Stimulated activated CD4-positive, alpha-beta T cell treated with anti-CD3 and anti-CD28 coated beads, TNF-alpha, amount 100 ng/mL, for 24 hours (primary cell): ENCODE measurements around the gene CLEC4G.
"Not testable (repeated sequence)": the region's sequence is repeated elsewhere in the genome, so short reads cannot be mapped to it uniquely, and the experiment has no call there.

ENCODE experiments used
- DNase-seq, 3 experiments: peaks; one replicate each; pipeline ENCODE4 v3.0.0-alpha.2; 2020; ENCODE audit warnings: low read depth in 3 of 3

Gene CLEC4G

GRCh38 chr19:7746903-7747884 lies 15.3 kb upstream of the CLEC4G start, which contains the start of gene CD209:
Gene CD209, minus strand, starts transcription at chr19:7747534. Its CDS starts 23 bp downstream, at chr19:7747511.
- no peak for DNase-seq

DNA sequence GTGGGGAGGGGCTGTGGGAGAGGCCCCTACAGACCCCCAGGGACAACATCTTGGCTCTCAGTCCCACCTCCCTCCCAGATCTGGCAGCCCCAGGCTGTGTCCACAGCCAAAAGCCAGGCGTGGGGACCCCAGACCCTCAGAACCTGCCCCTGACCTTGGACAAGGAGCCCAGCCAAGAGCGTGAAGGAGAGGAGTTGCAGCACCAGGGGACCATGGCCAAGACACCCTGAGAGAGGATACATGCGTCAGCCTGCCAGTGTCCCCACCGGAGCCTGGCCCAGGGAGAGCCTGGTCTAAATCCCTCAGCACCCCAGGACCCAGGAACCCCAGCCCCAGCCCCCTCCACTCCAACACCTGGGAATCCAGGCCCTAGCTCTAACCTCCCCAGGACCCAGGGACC lies 14.4 kb upstream of the CLEC4G start:
- not testable (repeated sequence) for DNase-seq

DNA sequence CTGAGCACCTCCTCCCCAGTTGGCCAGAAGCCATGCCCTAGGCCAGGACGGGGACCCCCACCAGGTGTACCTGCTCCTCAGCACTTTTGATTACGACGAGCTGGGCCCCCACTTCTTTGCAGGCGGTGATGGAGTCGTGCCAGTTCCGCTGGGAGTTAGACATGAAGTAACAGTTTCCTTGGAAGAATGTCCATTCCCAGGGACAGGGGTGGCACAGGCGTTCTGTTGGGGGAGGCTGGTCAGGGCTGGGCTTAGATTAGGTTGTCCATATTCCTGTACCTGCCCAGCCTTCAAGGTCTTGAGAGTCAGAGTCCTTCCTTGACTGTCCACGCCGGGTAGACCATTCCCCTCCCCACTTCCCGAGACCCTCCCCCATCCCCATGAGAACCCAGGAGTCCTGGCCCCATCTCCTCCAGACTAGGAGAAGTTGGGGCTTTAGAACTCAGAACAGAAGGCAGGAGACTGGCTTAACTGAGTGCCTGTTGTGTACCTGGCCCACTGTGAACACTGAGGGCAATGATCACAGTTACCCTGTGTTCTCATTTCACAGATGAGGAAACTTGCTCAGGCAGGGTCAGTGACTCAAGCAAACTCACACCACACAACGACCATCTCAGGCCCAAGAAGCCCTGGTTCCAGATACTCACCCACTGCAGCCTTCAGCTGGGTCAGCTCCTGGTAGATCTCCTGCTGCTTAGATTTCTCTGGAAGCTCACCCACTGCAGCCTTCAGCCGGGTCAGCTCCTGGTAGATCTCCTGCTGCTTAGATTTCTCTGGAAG lies 13.2 kb upstream of the CLEC4G start:
- no peak for DNase-seq

DNA sequence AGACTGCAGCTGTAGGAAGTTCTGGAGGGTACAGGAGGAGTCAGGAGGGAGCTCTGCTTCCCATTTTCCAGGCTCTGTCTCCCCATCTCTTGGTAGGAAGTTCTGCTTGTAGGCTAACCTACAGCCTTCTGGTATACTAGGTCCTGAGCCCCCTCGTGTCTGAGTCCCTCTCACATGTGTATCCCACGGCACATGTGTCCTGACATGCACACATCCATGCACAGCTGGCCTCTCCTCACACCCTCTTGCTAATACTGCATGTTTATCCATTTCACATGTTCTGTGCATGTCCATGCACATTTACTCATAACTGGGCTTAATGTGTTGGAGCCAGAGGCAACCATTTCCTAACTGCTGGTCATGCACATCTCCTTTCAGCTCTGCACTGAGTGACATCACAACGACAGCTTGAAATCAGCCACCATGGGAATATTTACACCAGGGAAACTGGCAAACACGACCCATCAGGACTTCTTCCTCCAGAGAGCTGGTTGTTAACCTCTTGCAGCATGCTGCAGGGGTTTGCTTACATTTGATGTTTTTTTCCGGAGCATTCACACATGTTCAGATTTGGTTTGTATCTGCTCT lies 12.4 kb upstream of the CLEC4G start:
- DNase-seq = no peak

DNA sequence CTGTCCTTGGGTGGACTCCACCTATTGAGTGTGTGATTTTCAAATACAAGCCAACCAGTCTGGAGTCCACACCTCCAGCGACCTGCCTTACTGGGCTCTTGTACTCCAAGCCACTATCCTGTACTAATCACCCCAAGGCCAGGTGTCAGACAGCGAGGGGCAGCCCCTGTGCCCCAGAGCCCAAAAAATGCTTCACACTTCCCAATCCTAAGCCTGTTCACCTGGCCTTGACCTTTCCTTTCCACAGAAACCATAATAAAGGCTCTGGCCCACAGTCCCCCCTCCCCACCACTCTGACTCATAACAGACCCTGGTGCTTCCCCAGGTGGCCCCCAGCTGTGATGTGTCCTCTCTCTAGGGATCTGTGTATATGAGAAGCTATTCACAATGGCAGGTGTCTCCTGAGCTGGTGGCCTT lies 11.5 kb upstream of the CLEC4G start:
- DNase-seq = no peak

DNA sequence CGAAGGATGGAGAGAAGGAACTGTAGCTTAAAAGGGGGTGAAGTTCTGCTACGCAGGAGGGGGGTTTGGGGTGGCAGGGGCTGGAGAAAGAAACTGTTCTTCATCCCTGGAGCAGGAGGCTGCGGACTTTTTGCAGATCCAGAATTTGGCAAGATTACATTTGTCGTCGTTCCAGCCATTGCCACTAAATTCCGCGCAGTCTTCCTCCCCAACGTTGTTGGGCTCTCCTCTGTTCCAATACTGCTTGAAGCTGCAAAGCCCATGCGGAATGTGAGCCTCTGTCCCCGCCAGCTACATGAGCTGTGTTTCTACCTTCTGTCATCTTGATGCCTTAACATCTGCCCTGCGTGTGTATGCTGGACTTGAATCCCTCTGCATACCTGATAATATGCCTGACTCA lies 11.1 kb upstream of the CLEC4G start:
- no peak for DNase-seq

- no peak for DNase-seq
These were observed 10.7 kb upstream of the CLEC4G start for GRCh38 chr19:7742575-7742974.

DNA sequence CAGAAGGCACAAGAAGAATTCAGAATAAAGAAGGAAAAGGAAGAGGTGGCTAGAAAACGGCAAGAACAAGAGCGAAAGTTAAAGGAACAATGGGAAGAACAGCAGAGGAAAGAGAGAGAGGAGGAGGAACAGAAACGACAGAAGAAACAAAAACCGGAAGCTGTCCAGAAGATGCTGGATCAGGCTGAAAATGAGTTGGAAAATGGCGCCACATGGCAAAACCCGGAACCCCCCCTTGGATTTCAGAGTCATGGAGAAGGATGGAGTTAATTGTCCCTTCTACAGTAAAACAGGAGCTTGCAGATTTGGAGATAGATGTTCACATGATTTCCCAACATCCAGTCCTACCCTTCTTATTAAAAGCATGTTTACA lies 8.8 kb upstream of the CLEC4G start:
- DNase-seq = no peak

GRCh38 chr19:7739801-7740681 lies 8.1 kb upstream of the CLEC4G start:
- DNase-seq = no peak

GRCh38 chr19:7739211-7739755 lies 7.4 kb upstream of the CLEC4G start:
- DNase-seq = no peak

- DNase-seq = peak; percentile 11 to 55 (median 31)
These were observed 6.1 kb upstream of the CLEC4G start for GRCh38 chr19:7738023-7738422.

DNA sequence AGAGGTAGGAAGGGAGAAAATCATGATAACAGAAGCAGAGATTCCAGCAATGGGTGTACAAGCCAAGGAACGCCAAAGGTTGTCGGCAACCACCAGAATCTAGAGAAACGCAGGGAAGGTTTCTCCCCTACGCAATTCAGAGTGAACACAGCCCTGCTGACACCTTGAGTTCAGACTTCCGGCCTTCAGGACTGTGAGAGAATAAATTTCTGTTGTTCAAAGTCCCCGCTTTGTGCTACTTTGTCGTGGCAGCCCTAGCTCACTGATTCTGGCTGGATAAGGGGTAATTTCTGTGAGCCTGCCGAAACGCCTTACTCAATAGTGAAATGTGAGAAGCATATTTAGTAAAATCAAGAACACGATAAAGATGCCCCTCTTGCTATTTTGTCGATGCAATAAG lies 5.3 kb upstream of the CLEC4G start:
- DNase-seq = no peak

- DNase-seq = no peak
These were observed 4.2 kb upstream of the CLEC4G start for GRCh38 chr19:7736148-7736547.

GRCh38 chr19:7734220-7735203 lies 2.6 kb upstream of the CLEC4G start:
- no peak for DNase-seq

DNA sequence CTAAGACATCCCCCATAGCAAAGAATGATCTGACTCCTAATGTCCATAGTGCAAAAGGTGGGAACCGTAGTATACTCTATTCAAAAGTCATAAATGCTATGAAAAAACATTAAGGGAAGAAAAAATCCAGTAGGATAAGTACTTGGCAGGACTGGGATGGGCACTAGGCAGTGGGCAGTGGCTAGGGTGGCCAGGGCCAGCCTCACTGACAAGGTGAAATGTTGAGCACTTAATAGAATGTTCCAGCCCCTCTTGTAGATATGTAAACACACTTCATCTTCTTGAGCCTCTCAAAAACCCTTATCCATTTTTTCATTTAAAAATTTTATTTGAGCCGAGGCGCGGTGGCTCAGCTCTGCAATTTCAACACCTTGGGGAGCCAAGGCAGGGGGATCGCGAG lies 1.5 kb upstream of the CLEC4G start:
- DNase-seq = no peak

DNA sequence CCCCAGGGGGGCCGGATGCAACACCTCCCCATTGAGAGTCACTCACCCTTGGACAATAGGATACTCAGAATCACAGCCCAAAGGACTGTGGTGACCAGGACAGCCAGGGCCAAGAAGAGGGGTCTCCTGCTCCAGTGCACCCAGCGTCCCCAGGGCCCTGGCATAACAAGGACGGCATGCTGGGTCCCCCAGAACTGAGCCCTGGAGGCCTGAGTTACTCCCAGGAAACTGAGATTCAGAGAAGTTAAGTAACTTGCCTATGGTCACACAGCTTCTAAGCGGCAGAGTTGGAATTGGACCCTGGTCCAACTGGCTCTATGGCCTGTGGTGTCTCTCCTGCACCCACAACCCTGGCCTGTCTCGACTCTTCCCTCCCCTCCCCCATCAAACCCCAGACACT lies 295 bp downstream of the CLEC4G start:
- no peak for DNase-seq

DNA sequence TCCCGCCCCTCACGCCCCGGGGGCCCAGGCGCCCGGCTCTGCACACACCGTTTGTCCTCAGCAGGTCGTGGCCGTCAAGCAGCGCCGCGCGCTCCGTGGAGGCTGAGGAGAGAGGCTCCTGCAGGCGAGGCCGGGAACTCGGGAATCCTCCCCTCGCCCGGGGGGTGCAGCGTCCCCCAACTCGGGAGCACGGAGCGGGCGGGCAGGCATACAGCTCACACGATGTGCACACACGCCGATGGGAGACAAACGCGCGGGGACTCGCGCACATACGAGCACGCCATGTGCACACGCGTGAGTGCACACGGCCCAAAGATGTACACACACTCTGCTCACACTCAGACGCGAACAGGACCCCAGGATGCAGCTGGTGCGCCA lies 703 bp downstream of the CLEC4G start:
- no peak for DNase-seq

- DNase-seq = no peak
These were observed 1.4 kb downstream of the CLEC4G start for GRCh38 chr19:7730286-7731217.

DNA sequence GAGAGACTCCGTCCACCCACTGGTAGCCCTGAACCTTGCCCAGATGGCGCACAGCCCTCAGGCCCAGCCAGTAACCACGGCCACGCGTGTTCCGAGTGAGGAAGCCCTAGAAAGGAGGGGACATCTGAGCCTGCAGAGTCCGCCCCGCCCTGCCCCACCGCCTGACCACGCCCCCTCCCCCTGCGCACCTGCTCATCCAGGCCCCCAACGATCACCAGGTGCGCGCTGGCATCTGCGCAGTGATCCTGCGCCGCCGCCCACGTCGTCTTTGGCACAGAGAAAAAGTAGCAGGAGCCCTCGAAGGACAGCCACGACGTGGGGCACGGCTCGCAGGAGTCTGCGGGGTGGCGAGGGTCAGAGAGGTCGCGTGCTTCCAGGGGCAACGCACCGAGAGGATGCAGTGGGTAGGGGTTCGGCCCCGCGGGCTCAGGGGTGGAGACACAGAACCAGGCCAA lies 2.1 kb downstream of the CLEC4G start:
- no peak for DNase-seq
